CD4-positive, alpha-beta T cell treated with Interferon gamma for 1 hour (primary cell): ENCODE results near the gene SORBS2.
"Not testable (repeated sequence)": the region's sequence is repeated elsewhere in the genome, so short reads cannot be mapped to it uniquely, and the experiment has no call there.

Experiments used
- DNase-seq: peaks from one replicate; pipeline ENCODE4 v3.0.0-alpha.2; 2020

Gene SORBS2

DNA sequence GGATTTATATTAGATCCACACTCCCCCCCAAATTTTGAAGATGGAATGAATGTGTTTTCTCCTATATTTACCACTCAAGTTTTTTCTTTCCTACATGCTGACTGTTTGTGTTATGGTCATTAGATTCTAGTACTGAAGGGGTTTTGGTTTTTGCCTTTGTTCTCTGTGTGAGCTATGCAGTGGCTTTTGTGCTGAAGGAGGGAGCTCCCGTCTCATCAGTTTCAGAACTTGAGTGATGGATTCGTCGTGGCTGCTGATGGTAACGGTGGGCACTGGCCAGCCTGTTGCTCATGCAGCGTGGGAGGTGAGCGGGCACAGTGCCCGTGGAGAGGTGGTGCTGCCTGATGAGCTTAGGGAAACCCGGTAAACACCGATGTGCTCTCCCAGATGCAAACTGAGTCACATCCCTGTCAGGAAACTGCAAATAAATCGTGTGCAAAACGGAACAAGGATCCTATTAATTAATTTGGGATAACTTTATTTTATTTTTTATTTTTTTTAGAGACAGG, 101.5 kb downstream of the SORBS2 start:
- DNase-seq: no peak

DNA sequence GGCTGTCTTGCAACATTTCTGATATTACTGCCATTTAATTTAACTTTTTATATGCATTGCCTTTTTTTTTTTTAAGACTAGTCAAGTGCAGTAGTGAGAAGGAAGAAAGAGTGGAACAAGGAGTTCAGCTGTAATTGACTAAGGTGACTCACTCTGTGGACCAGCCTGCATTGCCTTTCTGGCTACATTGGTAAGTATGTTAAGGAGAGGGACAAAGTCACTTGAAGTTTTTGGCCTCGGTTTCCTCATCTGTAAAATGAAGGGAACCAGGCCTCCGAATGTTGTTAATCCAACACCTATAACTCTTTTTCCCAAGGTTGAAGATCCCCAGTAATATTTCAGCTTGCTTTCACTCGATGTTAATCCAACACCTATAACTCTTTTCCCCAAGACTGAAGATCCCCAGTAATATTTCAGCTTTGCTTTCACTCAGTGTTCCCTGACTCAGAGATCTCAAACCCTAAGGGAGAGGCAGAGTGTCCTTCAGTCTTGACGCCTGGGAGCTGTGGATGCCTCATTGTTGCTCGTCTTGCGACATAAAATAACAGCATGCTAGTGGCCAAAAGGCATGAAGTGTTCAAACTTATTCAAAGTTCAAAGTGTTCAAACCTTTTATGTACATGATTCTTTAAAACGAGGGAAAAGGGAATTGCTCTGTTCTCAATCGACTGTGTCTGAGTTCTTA, 102.0 kb downstream of the SORBS2 start:
- DNase-seq: no peak

DNA sequence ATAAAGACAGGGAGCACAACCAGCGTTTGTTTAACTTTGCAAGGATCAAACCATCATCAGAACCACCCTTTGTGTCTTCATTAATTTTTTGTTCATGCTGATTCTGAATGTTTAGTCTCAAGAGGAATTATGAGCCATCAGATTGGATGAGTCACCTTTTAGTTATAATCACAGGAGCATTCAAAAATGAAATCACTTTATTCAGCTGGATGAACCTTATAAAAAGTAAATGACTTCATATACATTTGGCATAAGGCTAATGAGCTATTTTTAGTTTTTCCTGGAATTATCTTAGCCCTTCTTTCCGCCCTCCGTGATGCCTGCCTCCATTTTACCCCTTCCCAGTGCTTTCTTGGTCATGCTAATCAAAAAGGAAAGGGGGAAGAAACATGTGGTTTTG, 103.6 kb downstream of the SORBS2 start:
- DNase-seq: no peak

DNA sequence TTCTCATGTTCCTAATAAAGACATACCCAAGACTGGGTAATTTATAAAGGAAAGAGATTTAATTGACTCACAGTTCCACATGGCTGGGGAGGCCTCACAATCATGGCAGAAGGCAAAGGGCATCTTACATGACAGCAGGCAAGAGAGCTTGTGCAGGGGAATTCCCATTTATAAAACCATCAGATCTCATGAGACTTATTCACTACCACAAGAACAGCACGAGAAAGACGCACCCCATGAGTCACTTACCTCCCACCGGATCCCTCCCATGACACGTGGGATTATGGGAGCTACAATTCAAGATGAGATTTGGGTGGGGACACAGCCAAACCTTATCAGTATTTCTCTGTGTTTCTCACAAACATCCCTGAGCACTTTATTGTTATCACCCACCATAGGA, 104.4 kb downstream of the SORBS2 start:
- not testable (repeated sequence) for DNase-seq

DNA sequence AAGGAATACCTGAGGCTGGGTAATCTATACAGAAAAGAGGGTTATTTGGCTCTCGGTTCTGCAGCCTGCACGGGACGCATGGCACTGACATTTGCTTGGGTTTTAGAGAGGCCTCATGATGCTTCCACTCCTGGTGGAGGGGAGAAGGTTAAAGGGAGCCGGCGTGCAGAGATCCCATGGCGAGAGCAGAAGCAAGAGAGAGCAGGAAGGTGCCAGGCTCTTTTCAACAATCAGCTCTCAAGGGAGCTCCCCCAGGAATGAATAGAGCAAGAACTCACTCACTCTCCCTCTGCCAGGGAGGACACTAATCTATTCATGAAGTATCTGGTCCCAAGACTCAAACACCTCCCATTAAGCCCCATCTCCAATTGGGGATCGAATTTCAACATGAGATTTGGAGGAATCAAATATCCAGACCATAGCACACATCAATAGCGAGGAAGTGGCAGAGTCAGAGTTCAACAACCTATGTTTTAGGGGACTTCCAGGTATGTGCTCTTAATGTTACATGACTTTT, 109.8 kb downstream of the SORBS2 start:
- no peak for DNase-seq

DNA sequence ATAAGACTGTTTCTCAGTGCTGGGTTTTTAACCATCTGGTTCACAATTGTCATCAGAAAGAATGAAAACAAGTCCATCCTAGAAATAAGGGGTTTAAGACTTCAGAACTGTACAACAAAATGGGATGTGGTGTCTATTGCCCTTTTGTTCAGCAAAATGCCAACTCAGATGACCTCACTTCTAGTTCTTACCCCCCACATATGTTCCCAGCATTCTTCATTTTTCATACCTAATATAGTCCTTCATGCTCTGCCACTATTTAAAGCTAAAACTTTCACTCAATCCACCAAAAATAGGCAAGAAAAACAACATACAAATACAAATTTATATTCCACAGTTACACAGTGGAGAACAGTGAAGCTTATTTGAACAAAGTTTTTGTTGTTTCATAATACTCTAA, 111.4 kb downstream of the SORBS2 start:
- no peak for DNase-seq

DNA sequence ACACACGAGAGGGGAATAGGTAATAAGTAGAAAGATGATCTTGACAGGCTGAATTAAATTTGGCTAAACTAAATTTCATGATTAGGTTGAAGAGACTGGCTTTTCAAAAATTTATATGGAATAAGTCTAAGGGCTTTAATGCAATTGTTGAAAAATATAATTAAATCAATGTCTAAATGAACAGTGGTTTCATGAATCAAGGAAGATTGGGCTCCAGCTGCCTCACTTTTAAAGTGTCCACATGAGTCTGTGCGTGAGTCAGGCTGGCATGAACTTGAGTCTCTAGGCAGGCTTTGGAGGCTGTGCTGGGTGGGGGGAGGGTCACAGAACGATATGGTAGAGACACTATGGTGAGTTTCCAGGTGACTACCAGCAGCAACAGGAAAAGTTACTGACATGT, 111.9 kb downstream of the SORBS2 start:
- DNase-seq: no peak

DNA sequence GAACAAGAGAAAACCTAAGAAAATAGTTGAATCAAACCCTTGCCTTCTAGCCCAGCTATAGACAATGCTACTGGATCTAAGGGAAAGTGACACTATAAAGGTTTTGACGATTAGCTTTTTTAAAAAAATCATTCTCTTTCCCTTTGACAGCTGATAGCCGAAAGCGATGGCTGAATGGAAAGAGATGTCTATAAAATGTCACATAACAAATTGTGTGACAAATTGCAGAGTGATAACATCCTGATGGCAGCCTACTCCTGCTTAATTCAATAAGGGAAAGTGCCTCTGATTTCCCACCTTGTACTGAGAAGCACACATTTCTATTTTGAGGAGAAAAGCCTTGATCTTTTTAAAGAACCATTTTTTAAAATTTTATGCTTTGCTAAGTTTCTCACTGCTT, 114.5 kb downstream of the SORBS2 start:
- DNase-seq: no peak

DNA sequence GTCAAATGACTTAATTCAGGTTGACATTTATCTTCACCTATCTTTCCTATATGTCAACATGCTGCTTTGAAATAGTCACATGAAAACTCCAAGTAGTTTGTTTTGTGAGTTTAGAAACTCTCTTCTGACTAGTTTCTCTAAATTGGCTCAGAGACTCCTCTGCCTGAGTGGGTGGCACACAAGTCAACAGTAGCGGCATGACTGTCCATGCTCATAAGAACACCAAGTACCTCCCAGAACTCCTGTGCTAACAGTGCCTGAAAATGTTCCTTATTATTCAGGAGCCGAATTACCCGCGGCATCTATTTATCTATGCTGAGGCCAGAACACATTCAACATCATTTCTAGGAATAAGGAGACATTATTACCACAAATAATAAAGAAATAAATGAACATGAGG, 116.3 kb downstream of the SORBS2 start:
- no peak for DNase-seq

DNA sequence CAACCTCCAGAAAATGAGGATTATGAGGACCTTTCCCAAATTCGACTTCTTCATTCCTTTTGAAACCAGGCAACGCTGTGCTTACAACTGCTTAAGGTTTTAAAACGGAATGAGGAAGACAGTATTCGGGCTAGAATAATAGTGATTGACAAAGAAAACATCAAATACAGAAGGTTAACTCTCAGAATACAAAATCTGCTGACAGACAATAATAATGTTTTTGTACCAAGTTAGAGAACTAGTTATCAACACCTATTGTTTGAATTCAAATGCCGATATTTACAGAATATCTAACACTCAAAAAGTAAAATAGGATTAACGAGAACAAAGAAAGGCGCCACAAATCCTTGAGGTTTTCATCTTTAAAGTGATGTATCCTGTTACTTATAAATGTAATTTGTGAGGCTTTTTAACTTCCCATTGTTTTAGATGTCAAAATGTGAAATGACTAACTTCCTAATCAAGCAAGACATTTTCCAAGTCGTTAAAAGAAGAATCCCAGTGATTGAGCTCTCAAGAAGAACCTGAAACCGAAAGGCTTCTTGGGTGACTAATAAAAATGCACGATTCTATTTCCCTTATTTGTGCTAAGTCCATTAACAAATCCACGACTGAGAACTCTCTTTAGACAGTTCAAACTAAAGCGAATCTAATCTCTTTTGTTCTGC, 118.3 kb downstream of the SORBS2 start:
- DNase-seq: no peak

DNA sequence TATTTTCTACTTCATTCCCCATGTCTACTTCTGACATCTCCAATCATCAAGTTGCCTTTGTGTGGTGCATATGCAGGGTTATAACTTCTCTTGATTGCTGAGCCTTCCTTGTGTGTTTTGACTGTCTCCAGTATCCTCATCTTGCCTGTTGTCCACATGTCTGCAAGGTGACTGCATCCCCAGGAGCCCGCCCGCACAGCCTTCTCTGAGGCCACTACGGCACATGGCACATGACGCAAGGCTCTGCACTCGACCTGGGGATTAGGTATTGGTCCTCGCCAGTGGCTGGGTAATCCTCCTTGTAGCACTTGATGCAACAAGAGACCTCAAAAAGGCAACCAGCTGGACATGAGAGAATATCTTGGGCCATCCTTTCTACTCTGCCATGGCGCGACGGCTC, 122.6 kb downstream of the SORBS2 start:
- DNase-seq: no peak

DNA sequence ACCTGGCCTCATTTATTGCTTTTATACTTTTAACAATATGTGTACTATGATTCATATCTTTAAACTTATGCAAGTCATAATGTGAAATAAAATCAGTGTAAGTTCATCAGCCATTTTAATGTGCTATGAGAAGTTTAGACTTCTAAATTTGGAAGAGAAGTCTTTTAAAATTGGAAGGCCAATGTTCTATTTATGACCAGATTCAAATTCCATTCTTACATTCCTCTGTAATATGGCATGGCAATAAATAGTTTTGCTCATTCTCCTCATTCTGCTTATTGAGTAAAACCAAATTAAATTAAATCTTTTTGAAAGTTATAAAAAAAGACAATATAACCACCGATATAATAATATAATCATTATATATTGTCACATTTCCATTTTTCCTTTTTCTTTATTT, 126.2 kb downstream of the SORBS2 start:
- no peak for DNase-seq

DNA sequence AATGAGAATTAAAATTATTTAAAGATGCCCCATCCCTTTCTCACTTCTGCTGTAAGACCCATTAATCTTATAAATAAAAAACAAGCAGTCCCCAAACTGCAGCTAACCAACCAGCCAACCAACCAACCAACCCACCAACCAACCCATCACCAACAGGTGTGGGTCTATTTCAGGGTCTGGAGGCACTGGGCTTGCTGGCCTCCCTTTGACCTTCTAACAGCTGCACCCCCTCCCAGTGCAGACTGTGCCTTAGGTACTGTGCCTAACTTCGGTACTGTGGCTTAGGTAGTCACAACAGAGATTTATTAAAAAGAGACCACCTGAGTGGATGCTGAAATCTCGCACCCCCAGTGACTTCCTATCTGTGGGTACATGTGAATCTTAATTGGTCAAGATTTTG, 128.1 kb downstream of the SORBS2 start:
- no peak for DNase-seq

DNA sequence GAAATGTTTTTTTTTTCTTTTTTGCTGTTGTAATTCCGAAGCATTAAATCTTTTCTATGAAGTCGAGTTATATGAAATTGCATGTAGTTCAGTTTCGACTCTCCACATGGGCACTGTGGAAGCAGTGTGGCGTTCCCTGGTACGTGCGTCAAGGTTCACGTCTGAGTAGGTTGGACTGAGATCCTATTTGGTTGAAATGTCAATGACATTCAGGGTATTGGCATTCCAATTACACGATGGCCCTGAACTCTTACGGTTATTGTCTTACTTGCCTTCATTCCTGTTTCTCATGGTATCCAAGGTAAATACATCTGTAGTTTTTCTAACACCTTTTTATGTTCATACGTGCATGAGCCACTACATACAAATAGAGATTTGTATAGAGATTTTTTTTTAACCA, 128.8 kb downstream of the SORBS2 start:
- DNase-seq: no peak

DNA sequence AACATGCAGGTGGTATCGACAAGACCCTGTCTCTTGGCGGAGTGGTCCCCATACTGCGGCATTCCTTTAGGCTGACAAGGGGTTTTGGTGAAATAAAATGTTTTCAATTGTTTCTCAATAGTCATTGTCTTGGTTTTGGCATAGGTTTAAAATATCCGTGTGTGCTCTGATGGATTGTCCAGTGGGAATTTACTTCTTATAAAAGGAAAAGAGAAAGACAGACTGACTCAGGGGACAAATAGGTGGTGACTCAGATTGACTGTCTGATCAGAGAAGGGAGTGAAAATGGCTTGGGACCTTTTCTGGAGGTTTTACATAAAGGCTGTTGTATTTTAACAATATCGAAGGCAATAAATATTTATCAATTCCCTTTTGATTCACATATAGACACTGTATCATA, 129.8 kb downstream of the SORBS2 start:
- DNase-seq: no peak

DNA sequence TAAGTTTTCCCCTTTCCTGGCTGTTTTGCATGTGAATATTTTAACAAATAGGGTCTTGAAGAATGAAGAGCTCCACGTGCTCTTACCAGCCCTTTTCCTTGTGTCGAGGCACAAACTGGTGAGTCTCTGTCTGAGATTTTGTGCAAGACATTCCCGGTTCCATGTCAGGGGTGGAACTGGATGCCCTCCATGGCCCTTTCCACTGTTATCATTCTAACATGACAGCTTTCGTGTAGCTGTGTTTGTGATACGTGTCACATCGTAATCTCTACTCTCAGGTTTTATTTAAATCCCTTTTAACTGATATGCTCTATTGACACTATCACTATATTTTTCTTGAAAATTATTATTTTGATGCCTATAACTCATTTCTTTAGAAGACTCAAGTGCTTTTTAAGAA, 130.4 kb downstream of the SORBS2 start:
- no peak for DNase-seq

DNA sequence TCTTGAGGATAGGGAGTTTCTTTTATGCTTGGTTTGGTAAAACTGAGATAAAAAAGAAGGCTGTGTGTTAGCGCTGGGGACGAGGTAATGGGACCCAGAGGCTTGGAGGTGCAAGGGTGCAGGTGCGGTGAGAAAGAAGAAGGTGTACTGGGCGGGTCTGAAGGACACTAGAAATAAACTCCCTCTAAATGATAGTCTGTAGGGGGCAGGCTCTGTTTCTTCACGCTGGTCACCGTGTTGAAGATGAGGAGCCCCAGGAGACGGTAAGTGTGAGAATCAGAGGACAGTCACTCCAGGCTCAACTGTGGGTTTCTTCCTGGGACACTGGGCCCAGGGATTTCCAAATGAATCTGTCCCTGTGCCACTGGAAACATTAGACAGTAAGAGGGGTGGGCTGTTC, 131.4 kb downstream of the SORBS2 start:
- no peak for DNase-seq

DNA sequence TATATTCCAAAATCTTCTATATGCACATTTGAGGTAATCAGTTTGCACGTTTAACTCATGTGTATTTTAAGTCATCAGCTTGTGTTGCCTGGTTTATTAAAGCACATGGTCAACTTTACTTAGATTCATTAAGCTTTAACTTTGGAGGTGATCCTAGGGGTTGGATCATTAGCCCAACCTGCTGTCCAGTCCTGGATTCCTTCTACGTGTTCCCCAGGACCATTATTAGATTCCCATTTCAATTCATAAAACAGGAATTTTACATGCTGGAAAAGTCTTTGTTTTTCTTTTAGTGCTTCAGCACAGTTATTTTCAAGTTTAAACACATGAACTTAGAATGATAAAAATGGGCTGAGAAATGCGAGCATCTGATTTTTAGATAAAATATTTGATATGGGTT, 132.5 kb downstream of the SORBS2 start:
- no peak for DNase-seq

DNA sequence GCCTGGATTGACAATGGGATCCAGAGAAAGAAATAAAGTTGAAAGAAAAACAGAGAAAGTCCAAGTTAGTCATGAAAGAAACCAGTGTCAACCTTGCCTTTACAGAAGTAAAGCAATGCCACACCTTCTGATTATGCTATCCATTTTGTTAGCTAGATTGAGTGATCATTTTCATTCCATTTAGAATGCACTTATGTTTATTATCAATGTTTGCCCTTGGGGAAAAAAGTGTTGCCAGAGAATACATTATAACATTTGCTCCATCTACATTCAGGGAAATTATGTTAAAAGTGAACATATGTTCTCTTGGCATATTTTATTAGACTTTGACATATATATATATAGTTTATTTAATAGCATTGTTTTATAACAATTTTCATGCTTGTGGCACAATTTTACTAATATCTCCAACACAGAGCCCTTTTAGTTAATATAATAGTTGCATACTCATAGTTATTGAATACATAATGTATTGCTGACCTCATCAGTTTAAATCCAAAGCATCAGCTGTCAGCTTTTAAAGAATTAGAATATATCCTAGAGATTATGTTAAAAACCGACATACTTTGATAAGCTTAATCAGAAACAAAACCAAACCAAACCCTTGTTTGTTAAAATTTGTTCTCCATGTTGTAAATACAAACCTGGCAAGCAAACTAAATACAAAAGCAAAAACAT, 134.2 kb downstream of the SORBS2 start:
- no peak for DNase-seq

DNA sequence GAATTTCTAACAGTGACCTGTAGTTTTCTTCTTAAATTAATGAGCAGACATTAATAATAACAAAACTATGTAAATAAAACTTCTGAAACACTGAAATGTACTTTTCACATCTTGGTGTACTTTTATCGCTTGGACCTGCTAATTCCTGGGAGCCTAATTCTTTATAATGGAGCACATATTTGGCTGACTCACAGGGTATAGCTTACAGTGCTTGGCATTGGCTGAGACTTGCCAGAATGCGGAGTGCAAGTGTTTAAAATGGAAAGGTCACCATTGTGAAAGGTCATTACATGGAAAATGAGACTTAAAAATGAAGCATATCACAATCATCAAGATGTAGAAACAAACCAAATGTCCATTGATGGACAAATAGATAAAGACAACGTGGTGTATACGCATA, 139.4 kb downstream of the SORBS2 start:
- DNase-seq: no peak

DNA sequence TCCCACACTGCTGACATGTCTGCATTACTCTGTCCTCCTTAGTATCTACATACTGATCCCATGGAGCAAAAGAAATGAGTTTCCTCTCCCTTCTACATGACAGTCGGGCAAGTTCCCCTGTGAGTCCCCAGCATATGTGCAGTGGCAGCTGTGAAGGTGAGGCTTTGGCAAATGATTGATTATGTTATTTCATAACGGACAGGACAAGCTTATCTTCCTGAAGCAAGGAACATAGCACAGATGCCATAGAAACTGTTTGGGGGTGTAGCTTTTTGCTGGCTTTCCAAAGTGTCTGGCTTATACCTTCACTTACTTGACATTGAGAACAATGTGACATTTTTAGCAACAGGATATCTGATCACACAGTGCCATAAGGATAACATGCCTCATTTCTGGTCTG, 139.8 kb downstream of the SORBS2 start:
- no peak for DNase-seq

DNA sequence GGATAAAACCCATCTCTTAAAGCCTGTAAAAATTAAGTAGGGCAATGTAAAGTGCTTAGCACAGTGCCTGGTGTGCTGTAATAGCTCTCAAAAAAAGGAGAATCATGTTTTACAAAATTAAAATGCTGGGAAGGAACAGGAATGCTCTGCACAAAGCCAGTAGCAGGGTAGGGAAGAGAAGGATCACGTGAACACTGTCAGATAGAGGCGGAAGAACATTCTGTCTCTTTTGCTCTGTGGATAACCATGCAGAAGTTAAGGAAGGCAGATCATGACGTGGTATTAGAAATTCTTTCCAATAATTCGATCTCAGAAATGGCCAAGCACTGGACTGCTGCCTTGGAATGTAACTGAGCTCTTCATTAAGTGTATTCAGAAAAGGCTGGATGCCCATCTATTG, 140.5 kb downstream of the SORBS2 start:
- DNase-seq: no peak

DNA sequence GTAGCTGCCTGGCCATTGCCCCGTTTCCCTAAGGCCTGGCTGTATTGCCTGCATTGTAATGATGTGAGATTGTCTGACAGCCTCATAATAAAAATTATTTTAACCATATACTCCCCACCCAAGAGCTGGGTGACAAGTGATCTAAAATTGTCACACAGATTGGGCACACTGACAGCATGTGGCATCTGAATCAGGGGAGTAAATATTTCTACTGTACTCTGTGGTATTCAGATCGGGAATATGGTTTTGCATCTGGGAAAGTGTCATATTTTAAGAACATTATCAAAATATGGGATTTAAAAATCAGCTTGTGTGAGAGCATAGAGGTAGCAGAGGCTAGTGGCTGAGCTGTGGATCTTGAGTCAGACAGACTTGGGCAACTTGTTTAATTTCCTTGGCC, 140.9 kb downstream of the SORBS2 start:
- no peak for DNase-seq

DNA sequence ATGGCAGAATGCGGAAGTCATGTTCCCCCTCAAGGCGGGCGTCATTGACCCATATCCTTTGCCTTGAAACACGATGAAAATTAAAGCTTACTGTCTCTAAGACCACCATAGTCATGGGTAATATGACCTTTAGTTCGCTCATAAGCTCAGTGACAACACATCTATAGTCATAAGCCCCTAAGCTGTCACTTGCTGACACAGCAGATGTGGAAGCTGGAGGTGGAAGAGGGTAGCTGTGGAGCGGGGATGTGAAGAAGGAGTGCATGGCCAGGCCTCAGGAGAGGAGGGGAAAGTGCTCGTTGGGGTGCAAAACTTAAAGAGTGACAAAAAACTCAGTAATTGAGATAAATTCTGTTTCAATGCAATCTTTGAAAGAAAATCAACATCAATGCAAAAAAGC, 142.7 kb downstream of the SORBS2 start:
- no peak for DNase-seq
